GM19023 (cell line): ENCODE results near the gene TOX4.
"Not testable (repeated sequence)": the region's sequence is repeated elsewhere in the genome, so short reads cannot be mapped to it uniquely, and the experiment has no call there.

Source experiments
- ATAC-seq: cut with Tn5 transposase; IDR thresholded peaks from one replicate; pipeline ENCODE4 v1.9.1; 2021; ENCODE audit warnings: mild to moderate bottlenecking, moderate library complexity; ENCODE audit not compliant: unreplicated experiment

TOX4 gene

DNA sequence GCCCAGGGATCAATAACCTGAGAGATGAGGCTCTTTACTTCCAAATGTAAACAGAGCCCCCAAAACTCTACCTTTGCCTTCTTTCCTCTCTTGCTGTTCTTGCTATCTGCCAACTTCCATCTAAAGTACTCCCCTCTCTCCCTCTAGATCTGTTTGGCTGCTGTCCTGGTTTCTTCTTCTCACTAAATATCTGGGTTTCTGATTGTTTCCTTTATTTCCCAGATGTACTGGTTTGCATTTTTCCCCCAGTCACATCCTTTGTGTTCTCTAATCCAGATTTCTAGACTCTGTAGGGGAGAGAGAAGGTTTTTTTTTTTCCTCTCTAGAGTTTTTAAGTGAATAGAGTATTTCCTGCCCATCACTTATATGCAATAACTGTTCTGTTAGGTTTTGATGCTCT, 56.3 kb downstream of the TOX4 start:
- ATAC-seq: no peak

DNA sequence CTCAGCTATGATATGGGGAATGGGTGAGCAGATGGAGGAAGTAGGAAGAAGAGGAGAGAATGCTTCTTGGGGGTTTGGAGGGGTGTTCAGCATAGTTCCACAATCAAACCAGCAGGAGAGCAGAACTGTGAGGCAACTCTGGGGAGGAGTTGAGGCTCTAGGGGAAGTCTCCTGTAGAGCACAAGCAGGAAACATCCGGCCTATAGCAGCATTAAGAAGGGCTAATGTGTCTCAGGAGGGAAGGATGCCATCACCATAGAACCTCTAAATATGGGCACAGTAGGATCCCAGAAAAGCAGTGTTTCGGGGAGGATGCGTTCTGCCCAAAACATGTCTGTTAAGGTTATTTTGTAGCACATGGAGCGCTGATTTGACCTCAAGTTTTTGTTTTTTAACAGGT, 57.6 kb downstream of the TOX4 start:
- ATAC-seq: no peak

DNA sequence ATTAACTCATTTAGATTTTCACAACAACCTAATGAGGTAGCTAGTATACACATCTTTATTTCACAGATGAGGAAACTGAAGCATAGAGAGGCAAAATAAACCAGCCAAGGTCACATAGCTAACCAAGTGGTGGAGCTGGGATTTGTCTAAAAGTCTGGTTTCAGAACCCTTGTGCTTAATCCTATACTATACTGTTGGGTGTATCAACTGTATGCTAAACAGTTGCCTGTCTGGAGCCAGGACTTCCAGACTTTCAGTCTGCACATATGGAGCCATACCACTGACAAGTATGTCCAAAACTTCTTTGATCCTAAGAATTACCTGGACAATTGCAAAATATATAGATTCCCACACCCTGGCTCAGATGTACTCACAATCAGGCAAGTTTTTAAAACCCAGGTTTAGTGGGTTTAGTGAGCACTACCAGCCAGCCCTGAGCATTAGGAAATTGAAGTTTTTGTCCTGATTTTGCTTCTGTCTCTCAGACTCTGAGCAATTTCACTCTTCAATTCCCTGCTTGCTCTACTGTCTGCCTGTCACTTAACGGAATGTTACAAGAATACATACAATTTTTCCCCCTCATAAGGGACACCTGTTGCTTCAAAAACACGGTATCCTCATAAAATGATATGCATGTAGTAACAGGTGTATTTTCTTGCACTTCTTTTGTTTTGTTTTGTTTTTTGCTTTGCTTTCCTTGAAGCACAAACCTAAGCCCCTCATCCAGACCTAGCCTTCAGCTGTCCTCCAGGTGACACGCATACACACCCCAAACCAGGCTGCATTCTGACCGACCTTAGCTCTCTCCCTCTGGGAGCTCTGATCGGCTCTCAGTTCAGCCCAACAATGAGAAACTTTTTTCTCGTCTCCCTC, 58.8 kb downstream of the TOX4 start:
- no peak for ATAC-seq

- ATAC-seq: no peak
These were observed 59.6 kb downstream of the TOX4 start for GRCh38 chr14:21536418-21537089.

DNA sequence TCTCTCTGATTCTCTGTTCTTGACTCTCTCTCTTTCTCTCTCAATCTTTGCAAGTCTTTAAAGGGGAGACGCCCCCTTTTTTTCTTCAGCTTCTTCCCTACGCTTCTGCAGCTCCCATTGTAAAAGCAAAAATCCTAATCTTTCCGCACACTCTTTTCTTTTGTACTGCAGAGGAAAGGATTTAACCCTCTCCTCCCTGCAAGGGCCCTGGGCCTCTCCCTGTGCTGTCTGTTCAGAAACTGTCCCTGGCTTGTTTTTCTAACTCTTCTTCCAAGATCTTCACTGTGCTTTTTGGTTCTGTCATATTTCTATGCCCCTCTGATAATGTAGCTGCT, 60.1 kb downstream of the TOX4 start:
- ATAC-seq: no peak

DNA sequence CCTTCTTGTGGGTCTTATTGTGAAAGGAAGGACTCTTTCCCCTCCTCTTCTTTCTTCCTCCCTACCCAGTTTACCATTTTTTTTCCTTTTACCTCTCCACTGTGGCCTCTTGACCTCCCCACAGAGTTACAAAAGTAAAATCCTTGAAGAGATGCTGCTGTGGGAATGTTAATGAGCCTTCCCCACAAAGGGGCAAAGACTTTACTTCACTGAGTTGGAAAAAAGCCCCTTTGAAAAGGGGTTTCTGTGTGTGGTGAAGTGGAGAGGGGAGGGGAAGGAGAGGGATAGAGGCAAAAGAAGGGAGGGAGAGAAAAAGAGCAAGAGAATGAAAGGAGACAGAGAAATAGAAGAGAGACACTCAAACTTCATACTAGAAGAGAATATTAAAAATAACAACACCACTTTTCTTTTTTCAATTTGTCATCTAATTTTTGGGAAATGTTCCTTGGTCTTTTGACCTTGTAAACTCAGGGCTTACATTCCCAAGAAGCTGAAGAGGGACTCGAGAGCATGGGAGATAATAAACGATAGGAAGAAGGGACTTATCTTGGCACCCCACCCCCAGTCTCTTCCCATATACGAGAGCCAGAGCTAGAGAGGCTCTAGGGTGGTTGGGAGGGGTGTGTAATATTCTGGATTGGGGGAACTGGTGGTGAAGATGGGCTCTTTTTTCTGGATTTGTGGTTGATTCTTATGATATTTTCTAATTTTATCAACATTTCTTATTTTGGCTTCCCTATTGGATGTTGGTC, 62.4 kb downstream of the TOX4 start:
- no peak for ATAC-seq

- no peak for ATAC-seq
These were observed 64.5 kb downstream of the TOX4 start for GRCh38 chr14:21541413-21542074.

DNA sequence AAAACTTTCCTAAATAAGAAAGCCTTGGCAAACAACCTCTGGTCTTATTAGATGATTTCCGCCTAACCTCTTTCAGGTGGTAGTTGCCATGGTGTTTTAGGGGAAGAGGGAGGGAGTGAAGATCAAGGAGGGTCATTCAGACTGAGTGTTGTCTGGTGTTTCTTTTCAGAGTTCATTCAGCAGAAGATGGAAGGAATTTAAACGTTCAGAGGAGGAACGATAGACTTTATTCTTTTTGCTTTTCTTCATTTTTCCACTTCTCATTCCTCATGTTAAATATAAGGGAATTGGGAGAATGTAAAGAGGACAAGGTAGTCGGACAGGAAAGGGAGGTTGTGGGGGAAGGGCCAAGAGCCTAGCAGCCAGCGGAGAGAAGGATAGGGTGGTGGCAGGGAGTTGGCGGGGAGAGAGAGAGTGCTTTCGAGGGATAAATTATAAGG, 66.5 kb downstream of the TOX4 start:
- no peak for ATAC-seq

DNA sequence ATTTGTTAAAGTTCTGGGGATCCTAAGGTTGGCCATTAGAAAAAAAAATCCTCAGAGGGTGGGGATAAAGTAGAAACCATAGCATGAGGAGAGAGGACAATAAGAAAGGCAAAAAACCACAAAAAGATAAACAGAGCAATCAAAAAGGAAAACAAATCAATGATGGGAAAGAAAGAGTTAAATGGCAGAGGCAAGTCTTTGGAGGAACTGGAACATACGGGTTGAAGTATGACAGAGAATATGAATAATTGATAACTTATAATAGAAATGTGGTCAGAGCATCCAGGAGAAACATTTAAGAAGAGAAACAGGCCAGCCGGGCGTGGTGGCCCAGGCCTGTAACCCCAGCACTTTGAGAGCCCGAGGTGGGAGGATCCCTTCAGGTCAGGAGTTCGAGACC, 67.0 kb downstream of the TOX4 start:
- no peak for ATAC-seq

GRCh38 chr14:21544588-21544987, 67.6 kb downstream of the TOX4 start:
- ATAC-seq: not testable (repeated sequence)
